Keratinocyte (primary cell): ENCODE data around the gene TBC1D16. TPM values are rescaled to one million over a fixed set of nuclear protein-coding genes. Genes with fewer than 3 reads are reported as not detected.

Experiments used
- DNase-seq: peaks from one replicate; pipeline ENCODE4 v3.0.0-alpha.2; 2011; ENCODE audit warnings: low read depth, missing footprints, low spot score
- FAIRE-seq: peaks from 2 replicates; lab custom pipeline; 2011; peaks lifted over from hg19 to GRCh38; lab: Jason Lieb, UNC
- H2AFZ ChIP-seq: 2 replicates; pipeline ENCODE4 v1.6.0; 2012; ENCODE audit warnings: low read length, control low read depth, inconsistent platforms; ENCODE audit not compliant: control insufficient read depth
- H3K27ac ChIP-seq: 2 replicates; pipeline ENCODE4 v1.5.1; 2011; ENCODE audit warnings: low read length; ENCODE audit not compliant: control insufficient read depth, insufficient read depth
- H3K27me3 ChIP-seq: 3 replicates; pipeline ENCODE4 v1.6.0; 2011; ENCODE audit warnings: low read length; ENCODE audit not compliant: control insufficient read depth, insufficient read depth; ENCODE audit errors: extremely low read depth
- H3K36me3 ChIP-seq, 2 experiments: 2 replicates in 1 of 2; 3 replicates in 1 of 2; pipeline ENCODE4 v1.5.1; 2011; ENCODE audit warnings: low read length in 2 of 2, mild to moderate bottlenecking in 1 of 2; ENCODE audit not compliant: control insufficient read depth in 2 of 2, insufficient read depth in 2 of 2; ENCODE audit errors: extremely low read depth in 1 of 2
- H3K4me1 ChIP-seq: 3 replicates; pipeline ENCODE4 v1.5.1; 2011; ENCODE audit warnings: low read length; ENCODE audit not compliant: control insufficient read depth, insufficient read depth; ENCODE audit errors: extremely low read depth
- H3K4me2 ChIP-seq: 3 replicates; pipeline ENCODE4 v1.6.0; 2011; ENCODE audit warnings: low read depth, low read length; ENCODE audit not compliant: control insufficient read depth, insufficient read depth; ENCODE audit errors: extremely low read depth
- H3K4me3 ChIP-seq, 3 experiments: fragments of 200-600 bp in 1 of 3; sonication (generic) in 1 of 3; 2 replicates in 2 of 3; 3 replicates in 1 of 3; pipeline ENCODE4 v1.5.1; 2011 to 2016; ENCODE audit warnings: low read length in 3 of 3, mild to moderate bottlenecking in 3 of 3, control low read depth in 2 of 3, inconsistent platforms in 1 of 3, low read depth in 1 of 3, mixed read lengths in 1 of 3, mixed run types in 1 of 3, moderate library complexity in 1 of 3; ENCODE audit not compliant: control insufficient read depth in 2 of 3, insufficient read depth in 2 of 3; ENCODE audit errors: extremely low read depth in 1 of 3
- H3K79me2 ChIP-seq: 2 replicates; pipeline ENCODE4 v1.6.0; 2012; ENCODE audit warnings: low read length; ENCODE audit not compliant: control insufficient read depth, insufficient read depth
- H3K9ac ChIP-seq: 3 replicates; pipeline ENCODE4 v1.6.0; 2011; ENCODE audit warnings: low read length; ENCODE audit not compliant: control insufficient read depth, insufficient read depth; ENCODE audit errors: extremely low read depth
- H3K9me1 ChIP-seq: 3 replicates; pipeline ENCODE4 v1.6.0; 2011; ENCODE audit warnings: low read length; ENCODE audit not compliant: control insufficient read depth, insufficient read depth; ENCODE audit errors: extremely low read depth
- H3K9me3 ChIP-seq: 2 replicates; pipeline ENCODE4 v1.5.1; 2012; ENCODE audit warnings: low read depth, low read length; ENCODE audit not compliant: control insufficient read depth
- H4K20me1 ChIP-seq: 3 replicates; pipeline ENCODE4 v1.6.0; 2011; ENCODE audit warnings: low read length; ENCODE audit not compliant: control insufficient read depth, insufficient read depth; ENCODE audit errors: extremely low read depth
- CTCF ChIP-seq, 3 experiments: IDR thresholded peaks in 1 of 3; conservative IDR thresholded peaks in 1 of 3; optimal IDR thresholded peaks in 1 of 3; 2 replicates in 2 of 3; 3 replicates in 1 of 3; pipeline versions ENCODE3 to v1.5.1; 2011; ENCODE audit warnings: low read length in 3 of 3, mild to moderate bottlenecking in 3 of 3, moderate library complexity in 2 of 3, control low read depth in 1 of 3, inconsistent platforms in 1 of 3; ENCODE audit not compliant: insufficient read depth in 2 of 3; ENCODE audit errors: extremely low read depth in 1 of 3
- EZH2 ChIP-seq: IDR thresholded peaks from one replicate; pipeline ENCODE4 v1.6.1; 2012; ENCODE audit warnings: inconsistent platforms, mild to moderate bottlenecking, low read length, moderate library complexity
- dilution Hi-C: fragments of 300-500 bp; cut with MboI; formaldehyde crosslinking; loops from one replicate; pipeline ENCODE4 v1.7.0; 2020; ENCODE audit warnings: low sequenced_read_pairs; ENCODE audit not compliant: extremely low pct_ligation_motif_present
- polyA plus RNA-seq, 5 experiments: library from polyadenylated mRNA; depleted of rRNA in 3 of 5; stranded (reverse) in 3 of 5; stranded (forward) in 1 of 5; unstranded in 1 of 5; fragments of >200 nt; gene quantifications; 1 replicate in 1 of 5; 2 replicates in 3 of 5; 3 replicates in 1 of 5; pipeline versions ENCODE4 v1.2.1 to v1.2.3, GENCODE V29; 2011 to 2012; ENCODE audit warnings: missing spikeins in 2 of 5, low read depth in 1 of 5, low replicate concordance in 1 of 5

The TBC1D16 gene
- polyA plus RNA-seq, 1 donor (not counting 4 experiments of a cell fraction or from before 2014, with no cell fraction given), result 8.6 TPM

DNA sequence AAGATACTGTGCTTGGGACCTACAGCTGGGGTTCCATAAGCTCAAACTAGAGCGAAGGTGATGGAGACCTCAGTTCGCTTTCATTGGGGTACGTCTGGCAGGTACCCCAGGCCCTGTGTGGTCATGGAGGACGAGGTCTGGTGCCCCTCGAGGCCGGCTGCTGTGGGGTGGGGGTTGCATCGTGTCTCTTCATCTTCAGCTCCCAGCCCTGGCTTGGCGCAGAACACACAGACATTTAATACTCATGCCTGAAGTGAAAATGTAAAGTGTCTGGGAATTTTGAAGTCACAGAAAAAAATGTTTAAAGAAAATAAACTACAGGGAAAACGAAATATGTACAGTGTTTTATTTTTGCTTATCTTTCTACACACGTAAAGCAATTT, 80.5 kb downstream of the TBC1D16 start:
- no peaks in the 10 kb centered on the region for H3K9me1 ChIP-seq
- H3K9me3 ChIP-seq, result no peaks in the 10 kb centered on the region
- no peaks in the 10 kb centered on the region for H3K27me3 ChIP-seq
- TF ChIP-seq EZH2 (no peak), CTCF (optimal IDR thresholded peaks at IDR 0.05 in 1 of 3, IDR thresholded peaks at IDR 0.05 in 1 of 3, conservative IDR thresholded peaks at IDR 0.05 in 1 of 3; ENCODE audit: extremely low read depth in 1 of 3, insufficient read depth in 2 of 3, low read length in 3 of 3) (no peak)
- H3K9ac ChIP-seq, result no peak overlapping the region
- H2AFZ ChIP-seq, result no peak overlapping the region
- no peak for FAIRE-seq
- H3K4me2 ChIP-seq, result no peak overlapping the region
- H3K4me1 ChIP-seq, result no peaks in the 10 kb centered on the region
- H3K36me3 ChIP-seq, result peaks cover 0 to 7% of the 10 kb centered on the region in 2 experiments
- DNase-seq, result no peak
- H4K20me1 ChIP-seq, result no peaks in the 10 kb centered on the region
- dilution Hi-C loops, result no loop called here
- H3K79me2 ChIP-seq, result no peaks in the 10 kb centered on the region
- H3K27ac ChIP-seq, result no peak overlapping the region
- H3K4me3 ChIP-seq, result no peak overlapping the region

DNA sequence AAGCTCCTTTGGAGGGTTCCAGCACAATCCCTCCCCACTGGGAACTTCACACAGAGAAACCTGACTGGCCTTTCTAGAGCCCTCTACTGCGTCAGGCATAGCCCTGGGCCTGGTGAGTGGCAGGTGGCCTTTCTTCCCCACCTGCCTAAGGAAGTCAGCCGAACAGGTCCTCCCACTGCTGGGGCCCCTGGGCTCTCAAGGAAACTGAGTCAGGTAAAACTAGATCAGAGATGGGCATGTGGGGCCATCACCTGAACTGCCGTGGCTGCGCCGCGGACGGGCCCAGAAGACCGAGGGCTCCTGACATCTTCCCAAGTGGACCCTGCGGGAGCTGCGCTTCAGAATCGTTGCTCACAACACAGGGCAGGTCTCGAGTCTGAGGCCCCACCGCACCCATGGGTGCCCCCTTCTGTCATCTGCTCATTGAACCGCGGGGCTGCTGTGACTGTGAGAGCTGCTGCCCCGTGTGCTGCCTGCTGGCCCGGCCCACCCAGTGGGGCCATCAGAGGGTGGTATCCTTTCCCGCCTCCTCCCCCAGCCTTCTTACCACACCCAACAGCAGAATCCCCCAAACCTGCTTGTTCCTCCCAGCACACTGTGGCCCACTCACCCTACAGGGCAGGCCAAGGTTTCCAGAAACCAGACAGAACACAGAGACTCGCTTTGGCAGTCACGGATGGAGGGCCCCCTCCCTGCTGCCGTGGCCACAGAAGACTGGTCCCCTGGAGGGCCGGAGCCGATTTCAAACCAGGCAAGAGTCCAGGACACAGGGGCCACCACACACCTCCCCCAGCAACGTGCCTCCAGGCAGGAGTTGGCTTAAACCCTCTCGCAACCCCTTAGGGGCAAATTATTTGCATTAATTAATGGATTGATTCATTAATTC, 81.1 kb downstream of the TBC1D16 start:
- H3K9ac ChIP-seq, result no peak overlapping the region

More for the DNA sequence above, 81.1 kb downstream of the TBC1D16 start:
- Histone ChIP-seq H3K9me3 (no peaks in the 10 kb centered on the region), H3K4me2 (no peak overlapping the region), H4K20me1 (no peaks in the 10 kb centered on the region), H3K4me1 (no peaks in the 10 kb centered on the region), H3K9me1 (no peaks in the 10 kb centered on the region), H3K4me3 (no peak overlapping the region), H3K27me3 (no peaks in the 10 kb centered on the region), H2AFZ (no peak overlapping the region), H3K79me2 (no peaks in the 10 kb centered on the region), H3K36me3 (peaks cover 0 to 7% of the 10 kb centered on the region in 2 experiments), H3K27ac (no peak overlapping the region)
- TF ChIP-seq EZH2 (no peak), CTCF (optimal IDR thresholded peaks at IDR 0.05 in 1 of 3, IDR thresholded peaks at IDR 0.05 in 1 of 3, conservative IDR thresholded peaks at IDR 0.05 in 1 of 3; ENCODE audit: extremely low read depth in 1 of 3, insufficient read depth in 2 of 3, low read length in 3 of 3) (no peak)
- DNase-seq (no peak), FAIRE-seq (no peak)
- dilution Hi-C loops, result no loop called here
